H1 (cell line): Measurements from ENCODE around the gene DNAJB13.

ENCODE experiments used
- CBX5 ChIP-seq: fragments of 300-800, 300-1000 bp; sonication (generic); IDR thresholded peaks from 2 replicates; pipeline ENCODE4 v1.7.1; 2016; ENCODE audit warnings: antibody characterized with exemption, low read length, low read depth
- GTF2F1 ChIP-seq: IDR thresholded peaks from 2 replicates; pipeline ENCODE4 v1.6.1; 2012; ENCODE audit warnings: low read depth, low read length, improper control_type of control experiment, borderline replicate concordance

DNA sequence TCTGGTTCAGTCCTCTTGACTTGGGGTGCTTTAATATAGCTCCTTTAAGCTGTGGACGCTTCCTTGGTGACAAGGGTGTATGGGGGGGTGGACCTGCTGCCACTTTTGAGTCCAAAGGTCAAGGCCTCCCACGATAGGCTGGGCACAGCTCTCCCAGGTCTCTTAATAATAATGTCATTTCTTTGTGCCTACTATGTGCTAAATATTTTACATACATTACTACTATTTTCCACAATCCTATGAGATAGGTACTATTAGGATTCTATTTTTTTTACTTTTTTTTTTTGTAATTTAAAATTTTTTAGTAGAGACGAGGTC is 58.4 kb downstream of the DNAJB13 start:
- TF ChIP-seq CBX5 (no peak), GTF2F1 (no peak)
